Ovary (tissue), 3 donors: ENCODE results near the gene PCNX3.

Experiments
- CTCF ChIP-seq, 3 donors: fragments of 450-650 bp in 2 of 3; fragments of 200-600 bp in 1 of 3; IDR thresholded peaks; one replicate each; pipeline versions ENCODE4 v1.5.1 to v1.8.0; 2016 to 2022; ENCODE audit warnings: antibody characterized with exemption in 3 of 3, mild to moderate bottlenecking in 1 of 3
- POLR2A ChIP-seq: fragments of 450-650 bp; IDR thresholded peaks from one replicate; pipeline ENCODE4 v1.6.1; 2017; ENCODE audit warnings: antibody characterized with exemption, mild to moderate bottlenecking, moderate library complexity
- donor health status: DM: no; HTN: no; CAD: no.

- TF ChIP-seq CTCF (IDR thresholded peaks at IDR 0.05) (peak in 2 of 3 donors; percentile 33 to 39), POLR2A (no peak)
These were observed 27.1 kb upstream of the PCNX3 start for GRCh38 chr11:65588199-65589054.
